Large intestine (tissue), 3 donors: ENCODE measurements around the gene FCHO1. TPM values are rescaled to one million over a fixed set of nuclear protein-coding genes. Genes with fewer than 3 reads are reported as not detected.

Experiments
- DNase-seq, 2 donors: peaks; one replicate each; pipeline versions ENCODE4 v3.0.0 to v3.0.0-alpha.2; 2013
- H3K27ac ChIP-seq: one replicate; pipeline ENCODE4 v1.5.1; 2013; ENCODE audit warnings: low read length
- H3K27me3 ChIP-seq: 2 replicates; pipeline ENCODE4 v1.6.1; 2013; ENCODE audit warnings: low read length; ENCODE audit not compliant: control insufficient read depth, insufficient read depth
- H3K36me3 ChIP-seq: 2 replicates; pipeline ENCODE4 v1.6.1; 2013; ENCODE audit warnings: low read length; ENCODE audit not compliant: control insufficient read depth, insufficient read depth
- H3K4me1 ChIP-seq: one replicate; pipeline ENCODE4 v1.6.1; 2013; ENCODE audit warnings: low read length; ENCODE audit not compliant: control insufficient read depth, insufficient read depth
- H3K4me3 ChIP-seq: one replicate; pipeline ENCODE4 v1.5.1; 2013; ENCODE audit warnings: low read length
- H3K9me3 ChIP-seq: one replicate; pipeline ENCODE4 v1.6.1; 2013; ENCODE audit warnings: mild to moderate bottlenecking, low read depth, low read length, moderate library complexity; ENCODE audit not compliant: control insufficient read depth
- WGBS: methylation state at CpG from one replicate; pipeline ENCODE4 v1.1.5; 2013; ENCODE audit warnings: low lambda C conversion rate; ENCODE audit not compliant: insufficient coverage; 5-methylcytosine and 5-hydroxymethylcytosine counted together
- polyA plus RNA-seq: library from polyadenylated mRNA; unstranded; fragments of 120-200 nt; gene quantifications from one replicate; pipeline ENCODE4 v1.2.1, GENCODE V29; 2013

FCHO1 gene
- polyA plus RNA-seq, 1 donor = 2.5 TPM

GRCh38 chr19:17830567-17831418 lies 79.5 kb downstream of the FCHO1 start:
- H3K4me3 ChIP-seq = peak overlapping the region; percentile 43
- peaks cover 4% of the 10 kb centered on the region for H3K9me3 ChIP-seq
- DNase-seq = peak; percentile 71 to 74
- no CpG with 5 or more reads among the region's 50 CpGs for WGBS
- H3K27ac ChIP-seq = peak overlapping the region; percentile 45
- peaks cover 8% of the 10 kb centered on the region for H3K4me1 ChIP-seq
- peaks cover 6% of the 10 kb centered on the region for H3K27me3 ChIP-seq
- H3K36me3 ChIP-seq = peaks cover under 1% of the 10 kb centered on the region

GRCh38 chr19:17831419-17831888 lies 80.2 kb downstream of the FCHO1 start:
- Histone ChIP-seq H3K9me3 (peaks cover 4% of the 10 kb centered on the region), H3K4me3 (peak overlapping the region; percentile 5), H3K36me3 (peaks cover 2% of the 10 kb centered on the region), H3K27ac (no peak overlapping the region), H3K4me1 (peaks cover 8% of the 10 kb centered on the region), H3K27me3 (peaks cover 6% of the 10 kb centered on the region)
- no peak for DNase-seq
- no CpG with 5 or more reads among the region's 25 CpGs for WGBS

- Histone ChIP-seq H3K36me3 (peaks cover 2% of the 10 kb centered on the region), H3K4me1 (peaks cover 8% of the 10 kb centered on the region), H3K4me3 (no peak overlapping the region), H3K27ac (no peak overlapping the region), H3K27me3 (peaks cover 6% of the 10 kb centered on the region), H3K9me3 (peaks cover 4% of the 10 kb centered on the region)
- WGBS = 80% methylated on average over 1 of the region's 17 CpGs
- no peak for DNase-seq
Observed at GRCh38 chr19:17832443-17833208, 81.3 kb downstream of the FCHO1 start.

GRCh38 chr19:17834350-17835181 lies 83.3 kb downstream of the FCHO1 start:
- H3K27me3 ChIP-seq = peaks cover 6% of the 10 kb centered on the region
- H3K9me3 ChIP-seq = peaks cover 4% of the 10 kb centered on the region
- WGBS = no CpG with 5 or more reads among the region's 27 CpGs
- H3K4me1 ChIP-seq = peaks cover 8% of the 10 kb centered on the region
- no peak overlapping the region for H3K27ac ChIP-seq
- no peak for DNase-seq
- peaks cover 6% of the 10 kb centered on the region for H3K36me3 ChIP-seq
- H3K4me3 ChIP-seq = no peak overlapping the region

- H3K9me3 ChIP-seq = peaks cover 4% of the 10 kb centered on the region
- H3K27ac ChIP-seq = no peak overlapping the region
- no peak overlapping the region for H3K4me3 ChIP-seq
- H3K27me3 ChIP-seq = peaks cover 6% of the 10 kb centered on the region
- H3K4me1 ChIP-seq = peaks cover 6% of the 10 kb centered on the region
- DNase-seq = no peak
- H3K36me3 ChIP-seq = peaks cover 6% of the 10 kb centered on the region
- 100% methylated on average over 2 of the region's 8 CpGs for WGBS
Observed at GRCh38 chr19:17835182-17836006, 84.1 kb downstream of the FCHO1 start.

GRCh38 chr19:17836530-17836929 lies 85.3 kb downstream of the FCHO1 start:
- WGBS = no CpG with 5 or more reads among the region's 4 CpGs
- H3K27ac ChIP-seq = no peak overlapping the region
- peaks cover 7% of the 10 kb centered on the region for H3K27me3 ChIP-seq
- no peak overlapping the region for H3K4me3 ChIP-seq
- peaks cover 5% of the 10 kb centered on the region for H3K4me1 ChIP-seq
- peaks cover 6% of the 10 kb centered on the region for H3K36me3 ChIP-seq
- peaks cover 1% of the 10 kb centered on the region for H3K9me3 ChIP-seq
- DNase-seq = no peak

- peaks cover 3% of the 10 kb centered on the region for H3K9me3 ChIP-seq
- peaks cover 17% of the 10 kb centered on the region for H3K27me3 ChIP-seq
- WGBS = no CpG with 5 or more reads among the region's 7 CpGs
- peaks cover 6% of the 10 kb centered on the region for H3K36me3 ChIP-seq
- no peak overlapping the region for H3K27ac ChIP-seq
- no peak overlapping the region for H3K4me3 ChIP-seq
- H3K4me1 ChIP-seq = peaks cover 15% of the 10 kb centered on the region
- DNase-seq = no peak
Observed at GRCh38 chr19:17837972-17838371, 86.7 kb downstream of the FCHO1 start.

Other genes with a start within 250 kb of the FCHO1 start
- gene PGLS, start 239.8 kb upstream of the FCHO1 start, polyA plus RNA-seq = 82.7 TPM
- gene COLGALT1, start 195.8 kb upstream of the FCHO1 start, polyA plus RNA-seq = 50.4 TPM
- gene UNC13A, start 63.1 kb upstream of the FCHO1 start, polyA plus RNA-seq = 2.7 TPM
- 21.2 TPM for gene MAP1S, start 32.0 kb upstream of the FCHO1 start, polyA plus RNA-seq
- 91.7 TPM for gene B3GNT3, start 43.7 kb downstream of the FCHO1 start, polyA plus RNA-seq
- gene INSL3, start 70.0 kb downstream of the FCHO1 start, polyA plus RNA-seq = 1.6 TPM
- gene JAK3, start 96.5 kb downstream of the FCHO1 start, polyA plus RNA-seq = 9.9 TPM
- gene RPL18A, start 108.4 kb downstream of the FCHO1 start, polyA plus RNA-seq = 1,919 TPM
- not detected for gene SLC5A5, start 120.5 kb downstream of the FCHO1 start, polyA plus RNA-seq
- 49.7 TPM for gene CCDC124, start 181.5 kb downstream of the FCHO1 start, polyA plus RNA-seq
- 1.1 TPM for gene KCNN1, start 215.6 kb downstream of the FCHO1 start, polyA plus RNA-seq